DLD1 (cell line): ENCODE results near the gene LRRC4C.

Source experiments
- in situ Hi-C: cut with HindIII; loops from 2 replicates; pipeline ENCODE4 v1.10.0; 2017; ENCODE audit warnings: low sequenced_read_pairs

The LRRC4C gene

DNA sequence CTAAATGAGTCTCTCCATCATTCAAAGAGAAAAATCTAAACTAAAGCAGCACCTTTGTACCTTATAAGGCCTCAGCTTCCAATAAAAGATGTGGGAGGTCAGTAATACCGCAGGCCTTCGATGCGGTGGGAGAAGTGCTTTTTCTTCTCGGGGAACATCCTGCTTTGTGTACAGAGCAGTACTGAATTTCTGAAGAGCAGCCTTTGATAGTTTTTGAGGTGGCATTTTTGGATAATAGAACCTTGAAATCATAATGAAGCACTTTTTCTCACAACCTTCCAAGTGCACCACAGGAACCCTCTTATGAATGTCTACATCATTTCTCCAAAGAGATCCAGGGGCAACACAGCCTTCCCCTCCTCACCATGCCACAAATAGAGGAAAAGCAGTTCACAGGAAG, 39.6 kb downstream of the LRRC4C start:
- in situ Hi-C loops: no loop called here

DNA sequence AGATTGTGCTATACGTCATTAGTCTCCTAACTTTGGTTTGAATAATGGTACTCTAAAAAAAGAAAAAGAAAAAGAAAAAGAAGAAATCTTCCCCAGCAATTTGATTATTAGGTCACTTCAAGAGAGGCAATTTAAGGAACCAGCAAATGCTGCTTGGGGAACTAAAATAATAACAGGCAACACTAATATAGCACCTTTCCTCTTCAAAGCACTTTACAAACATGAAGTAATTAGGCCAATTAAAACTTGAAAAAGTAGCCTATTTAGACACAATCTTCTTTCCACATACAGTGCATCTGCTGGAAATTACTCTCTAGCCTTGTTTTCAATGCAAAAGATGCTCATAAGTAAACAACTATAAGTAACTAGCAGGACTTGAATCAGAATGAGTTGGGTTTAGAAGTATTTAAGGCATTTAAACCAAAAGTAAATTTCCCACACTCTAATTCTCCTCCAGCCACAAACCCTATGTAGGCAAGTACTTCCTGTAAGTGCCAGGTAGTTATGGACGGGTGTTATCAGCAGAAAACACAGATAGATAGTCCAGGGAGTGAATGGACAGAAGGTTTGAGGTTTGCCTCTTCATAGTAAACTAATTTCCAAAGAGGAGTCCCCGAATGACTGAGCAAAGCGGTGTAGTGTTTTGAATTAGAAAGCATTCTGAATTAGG, 44.5 kb downstream of the LRRC4C start:
- in situ Hi-C loops: no loop called here

DNA sequence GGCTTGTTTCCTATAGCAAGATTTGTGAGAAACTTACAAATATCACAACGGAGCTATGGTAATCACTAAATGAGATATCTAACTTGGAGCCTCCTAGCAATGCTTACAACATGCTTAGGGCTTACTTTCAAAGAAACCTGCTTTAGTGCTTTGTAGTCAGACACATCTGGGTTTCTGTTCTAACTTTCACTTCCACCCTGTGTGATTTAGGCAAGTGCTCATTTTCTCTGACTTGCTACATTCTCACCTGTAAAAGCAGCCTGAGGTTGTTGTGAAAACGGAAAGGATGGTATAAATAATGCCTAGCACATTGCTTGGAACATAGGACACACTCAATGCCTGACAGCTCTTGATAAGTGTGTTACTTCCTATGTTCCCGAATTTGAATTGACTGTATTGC, 45.6 kb downstream of the LRRC4C start:
- in situ Hi-C loops: no loop called here

DNA sequence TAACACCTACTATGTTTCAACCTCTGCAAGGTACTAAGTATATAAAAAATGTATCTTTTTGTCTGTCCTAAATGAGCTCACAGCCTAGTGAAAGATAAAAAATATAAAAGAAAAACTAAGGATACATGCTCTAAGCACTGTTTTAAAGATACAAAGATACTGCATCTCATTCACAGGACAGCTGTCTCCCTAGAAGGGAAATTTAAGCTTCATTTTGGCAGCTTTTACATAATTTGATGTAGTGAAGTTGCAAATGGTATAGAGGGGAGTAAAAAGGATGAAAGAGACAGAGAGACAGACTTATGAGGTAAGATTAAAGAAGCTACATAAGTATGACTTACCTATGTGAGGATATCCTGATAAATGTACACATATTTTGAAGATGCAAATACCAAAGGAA, 53.6 kb downstream of the LRRC4C start:
- in situ Hi-C loops: no loop called here

DNA sequence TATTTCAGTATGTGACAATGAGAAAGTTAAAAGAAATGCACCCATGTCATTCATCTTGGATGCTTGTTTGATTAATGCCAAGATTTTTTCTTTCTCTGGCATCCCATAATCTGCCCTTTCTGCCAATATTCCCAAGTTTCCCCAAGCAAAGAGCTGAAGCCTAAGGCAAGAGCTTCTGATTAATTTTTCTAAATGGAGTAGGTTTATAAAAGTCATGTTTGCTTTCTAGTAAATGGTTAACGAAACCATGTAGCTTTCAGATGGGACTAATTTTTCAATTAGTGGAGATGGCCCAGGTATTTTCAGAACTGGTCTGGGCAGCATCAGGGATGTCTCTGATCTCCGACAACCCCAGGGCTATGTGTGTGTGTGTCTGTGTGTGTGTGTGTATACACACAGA, 55.3 kb downstream of the LRRC4C start:
- in situ Hi-C loops: no loop called here

DNA sequence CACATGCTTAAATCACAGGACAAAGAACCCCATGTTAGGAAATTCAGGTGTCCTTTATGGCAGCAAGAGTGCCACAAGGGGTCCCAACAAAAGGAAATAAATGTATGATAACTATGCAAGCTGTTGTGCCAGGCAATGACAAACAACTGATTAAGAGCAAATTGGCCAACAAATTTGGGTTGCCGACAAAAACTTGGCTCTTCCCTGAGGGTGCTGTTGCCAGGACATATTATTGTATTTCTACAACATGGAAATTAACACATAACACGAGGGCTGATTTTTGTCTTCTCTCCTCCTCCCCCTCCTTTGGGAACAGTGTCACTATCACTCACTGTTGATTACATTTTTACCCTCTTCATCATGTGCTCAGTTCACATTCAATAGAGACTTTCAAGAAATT, 56.0 kb downstream of the LRRC4C start:
- in situ Hi-C loops: no loop called here

DNA sequence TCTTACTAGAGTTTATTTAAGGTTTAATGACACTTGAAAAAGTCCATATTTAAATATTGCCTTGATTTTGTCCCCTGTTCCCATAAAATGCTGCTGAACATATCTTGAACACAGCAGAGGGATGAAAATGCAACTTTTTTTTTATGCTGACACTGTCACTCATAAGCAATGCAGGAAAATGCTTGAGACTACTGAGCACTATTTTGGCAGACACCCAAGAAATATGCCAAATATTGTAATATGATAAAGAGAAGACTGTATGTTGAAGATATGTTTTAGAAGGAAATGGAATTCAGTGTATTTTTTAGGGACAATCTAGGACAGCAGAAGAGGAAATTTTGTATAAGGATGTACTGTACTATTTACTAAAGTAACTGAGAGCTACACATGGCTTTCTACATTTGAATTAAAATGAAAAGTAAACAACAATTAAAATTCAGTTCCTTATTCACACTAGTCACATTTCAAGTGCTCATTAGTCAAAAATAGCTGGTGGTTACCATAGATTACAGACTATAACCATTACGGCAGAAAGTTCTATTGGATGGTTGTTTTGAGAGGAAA, 58.6 kb downstream of the LRRC4C start:
- in situ Hi-C loops: no loop called here

DNA sequence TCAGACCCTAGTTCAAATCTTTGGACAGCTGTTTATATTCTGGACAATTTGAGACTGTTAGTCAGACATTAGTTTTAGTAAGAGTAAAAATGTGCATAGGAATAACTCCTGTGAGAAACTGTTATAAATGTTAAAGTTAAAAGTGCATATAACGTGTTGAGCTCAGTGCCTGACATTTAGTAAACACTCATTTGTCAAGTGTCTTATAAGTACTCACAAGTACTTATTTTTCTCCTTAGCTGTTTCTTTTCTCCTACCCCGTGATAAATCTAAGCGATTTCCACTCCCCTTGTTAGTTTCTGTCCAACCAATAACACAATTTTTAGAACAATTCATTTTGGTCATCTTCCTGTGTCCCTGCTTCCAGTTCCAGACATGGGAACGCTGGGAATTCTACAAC, 59.3 kb downstream of the LRRC4C start:
- in situ Hi-C loops: no loop called here

DNA sequence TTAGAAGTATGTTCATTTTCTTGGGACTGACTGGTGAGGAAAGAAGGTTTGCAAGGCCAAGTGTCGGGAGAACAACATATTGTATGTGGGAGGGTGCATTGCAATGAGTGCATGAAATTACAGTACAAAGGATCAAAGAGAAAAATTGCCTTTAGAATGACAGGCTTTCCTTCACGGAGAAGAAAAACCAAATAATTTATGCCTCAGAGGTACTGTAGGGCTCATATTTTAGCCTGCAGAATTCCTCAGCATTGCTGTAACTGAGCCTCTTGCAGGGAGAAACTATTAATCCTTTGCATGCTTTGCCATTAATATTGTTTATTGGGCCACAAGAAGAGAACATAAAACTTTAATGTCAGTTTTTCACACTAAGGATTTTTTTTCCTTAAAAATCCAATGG, 60.1 kb downstream of the LRRC4C start:
- in situ Hi-C loops: no loop called here

DNA sequence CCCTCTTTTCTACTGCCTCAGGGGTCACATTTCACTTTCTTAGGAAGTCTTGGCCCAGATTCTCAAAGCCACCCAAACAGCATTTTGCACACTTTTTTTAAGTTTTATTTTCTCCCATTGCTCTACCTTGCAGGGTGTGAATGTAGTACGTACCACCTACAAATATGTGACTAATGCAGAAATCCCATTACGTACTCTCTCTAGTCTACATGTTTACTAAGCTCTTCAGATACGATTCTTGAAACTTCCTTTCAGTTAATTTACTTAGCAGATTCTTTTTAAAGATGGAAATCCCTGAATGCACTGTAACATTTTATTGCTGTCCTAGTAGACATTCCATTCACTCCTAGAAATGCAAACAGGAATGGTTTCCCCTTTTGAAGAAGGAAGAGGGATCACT, 61.3 kb downstream of the LRRC4C start:
- in situ Hi-C loops: no loop called here

DNA sequence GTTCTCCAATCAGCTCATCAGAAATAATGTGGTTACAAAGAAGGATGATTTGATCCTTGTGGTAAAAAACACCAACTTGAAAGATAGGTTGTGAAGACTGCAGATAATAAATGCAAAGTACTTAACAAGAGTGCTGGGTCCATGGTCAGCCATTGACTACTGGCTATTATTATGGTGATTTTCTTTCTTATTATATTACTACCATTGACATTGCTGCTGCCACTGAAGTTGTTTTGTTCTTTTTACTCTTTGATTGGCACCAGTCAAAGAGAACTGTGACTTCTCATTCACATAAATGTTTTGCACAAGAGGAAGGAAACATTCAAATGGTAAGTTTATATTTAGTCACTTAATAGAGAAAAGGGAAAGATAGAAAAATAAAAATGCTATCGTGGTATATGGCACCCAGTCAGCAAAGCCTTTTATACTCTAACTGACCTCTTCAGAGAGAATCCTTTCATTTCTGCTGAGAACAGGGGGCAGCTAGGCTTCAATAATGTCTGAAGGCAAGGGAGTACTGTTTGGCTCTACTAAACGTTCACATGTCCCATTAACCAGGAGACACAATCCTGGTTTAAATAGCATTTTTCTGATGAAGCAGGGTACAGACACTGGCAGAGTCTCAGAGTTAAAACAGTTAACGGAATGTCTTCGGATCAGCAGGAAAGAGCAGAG, 64.8 kb downstream of the LRRC4C start:
- in situ Hi-C loops: no loop called here

DNA sequence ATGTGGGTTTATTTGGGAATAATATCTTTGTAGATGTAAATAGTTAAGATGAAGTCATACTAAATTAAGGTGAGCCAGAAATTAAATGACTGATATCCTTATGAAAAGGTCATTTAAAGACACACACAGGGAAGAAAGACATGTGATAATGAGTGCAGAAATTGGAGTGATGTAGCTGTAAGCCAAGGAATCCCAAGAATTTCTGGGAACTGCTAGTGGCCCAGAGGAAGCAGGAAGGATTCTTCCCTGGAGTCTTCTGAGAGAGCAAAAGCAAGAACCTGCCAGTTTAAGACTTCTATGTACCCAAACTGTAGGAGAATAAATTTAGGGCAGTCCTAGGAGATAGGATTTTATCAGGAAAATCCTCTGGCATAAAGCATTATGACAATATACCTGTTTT, 66.9 kb downstream of the LRRC4C start:
- in situ Hi-C loops: no loop called here

DNA sequence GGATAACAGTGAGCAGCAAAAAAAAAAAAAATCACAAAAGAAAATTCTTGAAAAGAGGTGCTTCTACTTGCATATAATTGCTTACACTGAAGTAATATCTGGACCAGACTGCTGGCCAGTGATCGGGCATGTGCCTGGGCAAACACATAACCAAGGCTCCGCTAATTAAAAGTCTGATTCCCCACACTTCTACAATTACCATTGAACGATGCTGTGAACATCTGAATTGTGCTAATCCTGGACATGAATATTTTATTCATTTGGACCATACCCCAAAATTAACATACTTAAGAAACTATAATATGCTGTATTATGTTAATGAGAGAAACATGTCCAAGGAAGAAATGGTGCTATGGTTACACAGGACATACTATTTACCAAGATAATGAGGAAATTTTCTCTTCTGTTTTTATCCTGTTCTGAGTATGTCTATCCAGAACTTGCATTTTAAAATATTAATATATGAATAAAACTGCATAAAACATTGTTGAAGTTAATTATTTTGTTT, 69.8 kb downstream of the LRRC4C start:
- in situ Hi-C loops: no loop called here

DNA sequence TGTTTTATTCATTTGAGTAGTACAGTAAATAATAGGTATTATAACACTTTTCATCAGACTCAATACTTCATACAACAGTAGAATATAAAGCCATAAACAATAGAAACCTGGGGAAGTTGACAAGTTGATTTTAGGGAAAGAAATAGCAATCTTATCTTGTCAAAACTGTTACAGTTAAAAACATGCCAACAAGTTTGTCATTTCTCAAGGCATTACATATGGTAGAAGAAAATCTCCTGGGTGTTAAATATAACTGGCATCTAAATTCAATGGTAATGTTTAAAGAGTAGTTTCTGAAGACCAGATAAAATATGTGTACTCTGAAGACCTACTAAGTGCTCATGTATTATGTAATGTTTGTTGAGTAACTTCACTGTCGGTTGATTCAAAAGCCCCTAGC, 75.1 kb downstream of the LRRC4C start:
- in situ Hi-C loops: no loop called here

DNA sequence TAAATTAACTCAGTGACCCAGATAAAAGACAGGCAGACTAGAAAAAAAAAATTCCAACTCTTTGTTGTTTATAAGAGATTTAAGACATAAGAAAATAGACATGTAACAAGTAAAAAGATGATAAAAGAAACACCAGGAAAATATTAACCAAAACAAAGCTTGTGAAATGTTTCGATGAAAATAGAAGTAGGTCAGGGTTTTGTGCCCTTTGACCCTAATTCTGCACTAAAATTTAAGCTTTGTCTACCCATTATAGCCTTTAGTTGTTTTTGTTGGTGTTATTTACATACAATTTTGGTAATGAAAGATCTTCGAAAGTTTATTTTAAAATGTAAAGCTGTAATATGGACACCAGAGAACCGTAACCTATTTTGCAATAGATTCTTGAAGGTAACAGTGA, 75.7 kb downstream of the LRRC4C start:
- in situ Hi-C loops: no loop called here

DNA sequence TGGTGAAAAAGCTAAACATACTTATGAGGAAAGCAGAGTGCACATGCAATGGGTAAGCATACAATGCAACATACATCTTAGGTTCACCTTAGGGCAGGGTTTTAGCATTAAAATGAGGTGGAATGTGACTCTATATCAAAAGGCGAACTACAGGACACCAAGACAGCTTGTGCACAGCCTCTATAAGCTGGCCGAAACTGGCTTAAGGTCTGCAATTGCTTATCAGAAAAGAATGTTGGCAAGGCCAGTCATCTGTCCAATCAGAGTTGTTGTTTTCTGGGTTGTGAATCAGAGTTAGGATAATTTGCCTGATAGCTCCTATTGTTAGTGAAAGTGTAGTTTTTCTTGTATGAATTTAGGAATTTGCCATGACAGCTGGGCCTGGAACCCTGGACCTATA, 76.5 kb downstream of the LRRC4C start:
- in situ Hi-C loops: no loop called here

DNA sequence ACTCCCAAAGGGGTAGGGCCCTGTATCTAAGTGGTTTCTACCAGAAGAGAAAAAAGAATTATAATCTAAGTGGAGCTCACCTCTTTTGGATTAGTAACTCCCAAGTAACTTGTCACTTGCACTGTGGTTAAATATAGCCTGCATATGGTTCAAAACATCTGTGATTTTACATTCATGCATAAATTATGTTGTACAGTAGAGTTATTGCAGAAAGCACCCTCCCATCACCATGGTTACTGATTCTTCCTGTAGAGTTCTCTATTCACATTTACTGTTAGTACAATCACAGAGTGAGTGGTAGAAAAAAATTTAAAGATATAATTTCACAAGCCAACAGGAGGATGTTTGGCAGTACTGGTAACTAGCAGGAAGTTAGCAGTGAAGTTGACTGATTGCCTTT, 80.4 kb downstream of the LRRC4C start:
- in situ Hi-C loops: no loop called here

DNA sequence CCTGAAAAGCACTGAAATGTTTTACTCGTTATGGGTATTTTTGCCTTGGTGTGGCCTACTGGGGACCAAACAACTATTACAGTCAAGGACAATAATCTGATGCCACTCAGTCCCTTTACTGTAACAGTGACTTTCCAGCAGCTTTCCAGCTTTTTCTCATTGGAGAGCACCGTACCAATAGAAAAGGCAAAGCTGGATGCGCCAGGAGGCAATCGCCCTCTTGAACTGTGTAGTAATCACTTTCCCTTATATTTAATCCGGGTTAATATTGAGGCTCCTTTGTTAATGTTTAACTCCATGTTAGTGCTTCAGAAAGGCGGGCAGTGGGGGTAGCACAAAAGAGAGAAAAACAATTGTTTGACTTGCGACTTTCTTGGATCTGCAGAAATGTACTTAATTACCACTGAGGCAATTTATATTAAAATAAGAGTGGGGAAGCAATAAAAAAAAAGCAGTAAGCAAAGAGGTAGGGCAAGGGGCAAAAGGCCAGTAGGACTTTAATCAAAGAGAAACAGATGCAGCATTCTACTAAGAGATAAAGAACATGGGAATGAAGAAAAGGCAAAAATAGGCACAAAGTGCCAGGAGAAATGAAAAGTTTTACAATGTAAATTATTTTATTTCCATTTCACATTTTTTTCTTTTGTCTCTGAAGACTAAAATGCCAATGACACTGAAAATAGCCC, 81.6 kb downstream of the LRRC4C start:
- in situ Hi-C loops: no loop called here

DNA sequence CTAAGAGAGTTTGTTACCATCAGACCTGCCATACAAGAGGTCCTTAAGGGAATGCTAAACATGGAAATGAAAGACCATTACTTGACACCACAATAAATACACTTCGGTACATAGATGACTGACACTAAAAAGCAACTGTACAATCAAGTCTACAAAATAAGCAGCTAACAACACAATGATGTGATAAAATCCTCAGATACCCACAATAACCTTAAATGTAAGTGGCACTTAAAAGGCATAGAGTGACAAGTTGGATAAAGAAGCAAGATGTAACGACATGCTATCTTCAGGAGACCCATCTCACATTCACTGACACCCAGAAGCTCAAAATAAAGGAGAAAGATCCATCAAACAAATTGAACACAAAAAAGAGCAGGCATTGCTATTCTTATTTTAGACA, 107.6 kb downstream of the LRRC4C start:
- in situ Hi-C loops: no loop called here

DNA sequence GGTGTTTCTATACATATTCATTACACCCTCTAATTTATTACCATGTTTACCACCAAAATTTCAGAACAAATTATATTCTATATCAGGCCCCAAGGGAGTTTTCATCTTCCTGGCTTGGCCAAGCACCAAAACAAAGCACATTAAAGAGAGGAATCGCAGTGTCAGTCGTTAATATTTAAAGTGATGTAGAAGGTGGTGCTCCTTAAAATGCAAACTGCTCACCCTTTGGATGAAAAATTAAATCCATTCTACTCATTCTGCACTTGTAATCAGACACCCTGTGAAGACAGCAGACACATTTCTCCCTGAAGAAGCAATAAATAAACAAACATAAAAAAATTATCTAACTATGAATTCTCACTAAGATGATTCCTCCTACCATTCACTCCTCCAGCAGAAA, 113.4 kb downstream of the LRRC4C start:
- in situ Hi-C loops: no loop called here

DNA sequence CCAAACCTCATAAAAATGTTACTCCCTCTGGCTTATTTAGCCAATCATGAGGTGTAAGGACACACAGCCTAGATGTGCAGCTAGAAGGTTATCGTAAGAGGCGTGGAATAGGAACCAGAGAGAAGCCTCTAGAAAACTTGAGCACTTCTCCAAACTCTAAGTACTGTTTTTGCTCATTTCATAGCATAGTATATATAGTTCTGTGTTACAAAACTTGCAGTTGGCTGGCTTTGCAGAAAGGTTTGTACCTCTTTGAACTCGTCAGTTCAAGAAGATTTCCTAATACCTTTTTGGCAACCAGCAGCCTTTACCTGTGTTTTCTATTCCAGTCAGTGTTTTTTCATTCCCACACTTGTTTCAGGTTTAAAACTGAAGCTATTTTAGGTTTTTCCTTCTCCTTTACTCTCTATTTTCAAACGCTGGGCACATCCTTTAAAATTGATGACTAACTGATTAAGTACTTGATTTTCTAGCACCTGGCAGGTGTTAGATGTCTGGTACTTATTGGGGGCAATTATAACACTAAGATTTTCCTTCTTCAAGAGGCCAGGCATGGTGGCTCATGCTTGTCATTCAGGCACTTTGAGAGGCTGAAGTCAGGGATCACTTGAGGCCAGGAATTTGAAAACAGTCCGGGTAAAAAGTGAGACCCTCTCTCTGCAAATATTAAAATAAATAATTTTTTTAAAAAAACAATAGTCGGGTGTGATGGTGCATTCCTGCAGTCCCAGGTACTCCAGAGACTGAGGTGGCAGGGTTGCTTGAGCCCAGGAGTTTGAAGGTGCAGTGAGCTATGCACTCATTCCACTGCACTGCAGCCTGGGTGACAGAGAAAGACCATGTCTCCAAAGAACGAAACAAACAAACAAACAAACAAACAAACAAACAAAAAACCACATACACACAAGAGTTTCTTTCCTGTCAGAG, 125.2 kb downstream of the LRRC4C start:
- in situ Hi-C loops: no loop called here
